GM19395 (cell line): Measurements from ENCODE around the gene GIPR.
"Not testable (repeated sequence)": the region's sequence is repeated elsewhere in the genome, so short reads cannot be mapped to it uniquely, and the experiment has no call there.

Experiments
- ATAC-seq: cut with Tn5 transposase; IDR thresholded peaks from one replicate; pipeline ENCODE4 v1.9.1; 2021; ENCODE audit warnings: mild to moderate bottlenecking, moderate library complexity; ENCODE audit not compliant: unreplicated experiment

GIPR gene, protein sequence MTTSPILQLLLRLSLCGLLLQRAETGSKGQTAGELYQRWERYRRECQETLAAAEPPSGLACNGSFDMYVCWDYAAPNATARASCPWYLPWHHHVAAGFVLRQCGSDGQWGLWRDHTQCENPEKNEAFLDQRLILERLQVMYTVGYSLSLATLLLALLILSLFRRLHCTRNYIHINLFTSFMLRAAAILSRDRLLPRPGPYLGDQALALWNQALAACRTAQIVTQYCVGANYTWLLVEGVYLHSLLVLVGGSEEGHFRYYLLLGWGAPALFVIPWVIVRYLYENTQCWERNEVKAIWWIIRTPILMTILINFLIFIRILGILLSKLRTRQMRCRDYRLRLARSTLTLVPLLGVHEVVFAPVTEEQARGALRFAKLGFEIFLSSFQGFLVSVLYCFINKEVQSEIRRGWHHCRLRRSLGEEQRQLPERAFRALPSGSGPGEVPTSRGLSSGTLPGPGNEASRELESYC

GRCh38 chr19:45667620-45668341 lies at the start of gene GIPR:
Gene GIPR (plus strand): TSS chr19:45668221. CDS start chr19:45669521, 1,300 bp downstream.
- no peak for ATAC-seq

- ATAC-seq = no peak
These were observed 46.6 kb upstream of the GIPR start for GRCh38 chr19:45621389-45621788.

DNA sequence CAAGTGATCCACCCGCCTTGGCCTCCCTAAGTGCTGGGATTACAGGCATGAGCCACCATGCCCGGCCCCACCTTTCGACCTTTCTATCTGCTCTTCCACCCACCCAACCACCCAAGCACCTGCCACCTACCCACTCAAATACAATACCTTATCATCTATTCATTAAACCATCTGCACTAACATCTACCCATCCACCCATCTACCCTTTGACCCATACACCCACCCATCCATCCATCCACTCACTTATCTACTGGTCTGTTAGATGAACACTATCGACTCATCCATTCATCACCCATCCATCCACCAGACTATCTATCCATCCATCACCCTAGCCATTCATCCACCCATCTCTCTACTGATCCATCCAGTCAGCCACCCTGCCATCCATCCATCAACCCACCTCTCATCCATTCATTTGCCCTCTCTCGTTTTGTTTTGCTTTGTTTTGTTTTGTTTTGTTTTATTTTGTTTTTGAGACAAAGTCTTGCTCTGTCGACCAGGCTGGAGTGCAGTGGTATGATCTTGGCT lies 46.0 kb upstream of the GIPR start:
- ATAC-seq = no peak

DNA sequence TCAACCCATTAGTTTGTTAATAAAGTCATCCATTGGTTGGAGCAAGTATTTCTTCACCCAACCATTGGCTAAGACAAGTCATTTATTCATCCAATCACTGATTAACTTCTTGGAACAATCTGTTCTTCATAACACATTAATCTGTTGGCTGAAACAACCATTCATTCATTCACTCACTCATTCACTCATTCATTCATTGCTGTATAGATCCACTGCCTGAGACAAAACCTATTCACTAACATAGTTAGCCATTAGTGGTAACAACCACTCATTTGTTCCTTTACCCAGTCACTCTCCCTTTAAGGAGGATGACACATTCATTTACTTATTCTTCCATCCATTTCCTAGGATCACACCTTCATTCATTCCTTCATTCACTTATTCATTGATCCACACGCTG lies 44.0 kb upstream of the GIPR start:
- no peak for ATAC-seq

GRCh38 chr19:45628219-45628618 lies 39.8 kb upstream of the GIPR start:
- not testable (repeated sequence) for ATAC-seq

GRCh38 chr19:45629704-45630103 lies 38.3 kb upstream of the GIPR start:
- no peak for ATAC-seq

DNA sequence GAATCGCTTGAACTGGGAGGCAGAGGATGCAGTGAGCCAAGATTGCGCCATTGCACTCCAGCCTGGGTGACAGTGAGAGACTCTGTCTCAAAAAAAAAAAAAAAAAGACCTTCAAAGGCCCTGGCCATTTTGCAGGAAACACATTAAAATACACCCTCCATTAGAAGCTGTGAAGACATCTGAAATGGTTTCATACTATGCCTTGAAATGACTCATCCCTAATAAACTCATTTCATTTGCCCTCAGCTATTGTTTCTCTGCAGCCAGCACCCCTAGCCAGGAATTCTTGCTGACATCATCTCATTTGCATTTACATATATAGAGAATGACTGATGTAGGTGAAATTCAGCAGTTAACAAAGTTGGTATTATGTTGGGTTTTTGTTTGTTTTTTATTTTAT lies 37.6 kb upstream of the GIPR start:
- no peak for ATAC-seq

DNA sequence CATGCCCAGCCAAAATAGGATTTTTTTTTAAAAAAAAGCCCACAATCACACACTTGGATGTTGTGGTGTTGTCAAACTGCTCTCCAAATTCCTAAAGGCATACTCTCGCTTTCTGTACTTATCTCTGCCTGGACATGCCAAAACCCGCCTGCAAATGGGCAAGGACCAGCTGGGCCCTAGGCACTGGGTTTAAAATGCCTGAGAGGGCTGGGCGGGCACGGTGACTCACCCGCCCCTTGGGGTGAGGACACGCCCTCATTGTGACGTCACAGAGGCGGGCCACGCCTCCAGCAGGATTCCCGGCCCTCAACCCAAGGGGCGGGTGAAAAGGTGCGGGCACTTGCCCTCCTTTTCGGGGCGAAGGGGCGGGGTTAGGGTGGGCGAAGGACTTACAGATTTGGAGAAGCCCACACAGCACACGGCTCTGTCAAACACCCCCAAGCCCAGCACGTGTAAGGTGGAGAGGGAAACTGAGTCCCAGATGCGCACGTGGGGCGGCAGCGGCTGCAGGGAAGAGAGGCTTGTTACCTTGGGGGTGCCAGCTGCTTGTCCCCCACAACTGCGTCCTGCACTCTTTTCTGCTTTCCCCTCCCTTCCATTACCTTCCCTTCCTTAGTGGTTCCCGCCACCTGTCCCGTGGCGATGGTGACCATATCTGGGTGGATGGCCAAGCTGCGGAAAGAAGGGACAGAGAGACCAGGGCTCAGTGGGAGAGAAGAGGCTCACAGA lies 35.4 kb upstream of the GIPR start:
- ATAC-seq = no peak

DNA sequence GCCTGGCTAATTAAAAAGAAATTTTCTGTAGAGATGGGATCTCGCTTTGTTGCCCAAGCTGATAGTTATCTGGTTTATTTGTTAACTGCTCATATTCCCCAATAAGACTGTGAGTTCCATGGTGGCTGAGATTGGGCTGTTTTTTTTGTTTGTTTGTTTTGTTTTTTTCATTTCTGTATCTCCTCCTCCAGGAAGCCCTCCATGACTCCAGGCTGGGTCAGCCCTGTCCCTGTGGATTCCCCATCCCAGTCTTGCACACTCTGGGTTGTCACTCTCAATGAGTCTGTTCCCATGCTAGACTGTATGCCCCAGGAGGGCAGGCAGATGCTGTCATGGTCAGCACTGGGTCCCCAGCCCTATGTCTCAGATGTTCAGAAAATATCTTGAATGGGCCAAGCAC lies 31.7 kb upstream of the GIPR start:
- no peak for ATAC-seq

DNA sequence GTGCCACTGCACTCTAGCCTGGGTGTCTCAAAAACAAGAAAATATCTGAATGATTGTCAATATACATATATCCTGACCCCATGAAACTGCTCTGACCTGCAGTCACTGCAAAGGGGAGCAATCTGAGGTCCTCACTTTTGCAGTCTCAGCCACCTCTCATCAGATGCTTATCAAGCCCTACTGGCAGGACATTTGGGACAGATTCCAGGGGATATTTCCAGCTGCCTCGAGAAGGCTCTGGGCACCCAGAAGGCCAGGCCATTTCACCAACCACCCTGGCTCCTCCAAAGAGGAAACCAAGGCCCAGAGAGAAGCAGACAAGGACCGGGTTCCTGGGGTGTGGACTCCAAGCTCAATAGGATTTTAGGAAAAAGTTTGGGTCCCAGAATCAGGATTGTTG lies 31.1 kb upstream of the GIPR start:
- no peak for ATAC-seq

DNA sequence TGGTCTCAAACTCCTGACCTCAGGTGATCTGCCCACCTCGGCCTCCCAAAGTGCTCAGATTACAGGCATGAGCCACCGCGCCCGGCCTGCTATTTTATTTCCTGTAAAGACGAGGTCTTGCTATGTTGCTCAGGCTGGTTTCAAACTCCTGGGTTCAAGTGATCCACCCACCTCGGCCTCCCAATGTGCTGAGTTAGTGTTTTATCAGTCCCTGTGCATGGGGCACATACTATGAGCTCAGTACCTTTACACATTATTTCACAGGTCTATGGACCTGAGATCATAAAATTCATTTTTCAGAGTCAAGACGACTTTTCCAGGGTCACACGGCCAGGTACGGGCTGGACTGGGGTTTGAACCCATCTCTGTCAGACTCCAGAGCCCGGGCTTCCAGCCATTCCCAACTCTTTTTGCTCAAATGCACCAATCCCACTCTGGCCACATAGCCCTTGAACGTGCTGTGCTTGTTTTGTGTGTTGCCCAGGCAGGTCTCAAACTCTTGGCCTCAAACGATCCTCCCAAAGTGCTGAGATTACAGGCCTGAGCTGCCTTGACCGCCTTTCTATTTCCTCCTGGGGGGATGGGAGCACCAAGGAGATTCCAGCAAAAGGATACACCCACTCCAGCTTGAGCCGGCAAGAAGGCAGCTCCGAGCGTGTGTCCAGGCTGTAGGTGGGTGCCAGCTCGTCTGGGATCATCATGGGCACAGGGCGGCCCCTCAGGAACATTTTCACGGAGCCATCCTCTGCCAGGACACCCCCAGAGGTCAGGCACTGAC lies 29.9 kb upstream of the GIPR start:
- no peak for ATAC-seq

DNA sequence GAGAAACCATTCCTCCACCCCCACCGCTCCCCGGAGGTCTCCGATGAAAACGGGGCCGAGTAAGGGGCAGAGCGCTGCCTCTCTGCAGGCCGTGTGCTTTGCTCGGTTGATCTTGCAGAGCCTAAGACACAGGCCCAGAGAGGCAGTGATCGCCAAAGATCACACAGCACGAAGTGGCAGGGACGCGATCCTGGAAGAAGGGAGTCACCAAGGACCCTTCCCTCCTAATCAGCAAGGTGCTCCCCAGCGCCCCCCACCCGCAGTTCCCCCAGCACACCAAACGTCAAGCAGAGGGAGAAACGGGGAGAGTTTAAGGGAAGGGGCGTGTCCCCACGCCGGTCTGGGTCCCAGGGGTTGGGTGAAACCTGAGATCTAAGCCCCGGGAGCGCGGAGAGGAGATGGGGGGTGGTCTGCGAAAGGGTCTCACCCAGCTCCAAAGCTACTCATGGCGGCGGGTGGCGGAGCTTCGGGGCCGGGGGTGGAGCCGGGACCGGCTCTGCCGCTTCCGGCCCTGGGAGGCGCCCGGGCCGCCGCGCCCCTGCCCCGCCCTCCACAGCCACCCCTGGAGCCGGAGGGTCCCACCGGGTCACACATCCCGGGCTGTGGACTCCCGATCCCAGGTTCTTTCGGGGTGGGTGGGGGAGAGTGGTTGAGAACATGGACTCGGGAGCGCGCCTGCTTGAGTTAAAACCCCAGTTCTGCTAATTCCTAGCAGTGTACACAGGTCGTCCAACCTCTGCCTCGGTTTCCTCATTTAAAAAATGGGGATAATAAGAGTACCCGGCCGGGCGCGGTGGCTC lies 28.9 kb upstream of the GIPR start, which contains the start of gene EML2:
Gene EML2 (minus strand): TSS at position 468 of the 800 bp plus-strand sequence. CDS start 21 bp downstream, at position 447.
- no peak for ATAC-seq

DNA sequence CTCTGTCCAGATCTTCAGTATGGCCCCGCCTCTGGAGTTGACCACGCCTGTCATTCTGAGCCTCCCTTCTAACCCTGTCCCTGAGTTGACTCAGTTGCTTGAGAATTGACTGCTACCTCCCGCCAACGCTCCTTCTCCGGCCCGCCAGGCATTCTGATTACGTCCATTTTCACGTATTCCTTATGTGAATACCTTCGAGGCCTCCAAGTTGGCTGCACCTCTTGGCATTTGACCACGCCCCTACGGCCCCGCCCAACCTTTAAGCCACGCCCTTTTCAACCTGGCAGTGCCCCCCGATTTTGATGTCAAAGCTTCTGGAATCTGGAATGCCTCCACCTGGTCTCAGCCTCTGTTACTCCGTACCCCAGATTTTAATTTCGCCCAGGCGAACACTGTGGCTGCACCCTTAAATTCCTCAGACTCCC lies 27.2 kb upstream of the GIPR start:
- ATAC-seq = no peak

DNA sequence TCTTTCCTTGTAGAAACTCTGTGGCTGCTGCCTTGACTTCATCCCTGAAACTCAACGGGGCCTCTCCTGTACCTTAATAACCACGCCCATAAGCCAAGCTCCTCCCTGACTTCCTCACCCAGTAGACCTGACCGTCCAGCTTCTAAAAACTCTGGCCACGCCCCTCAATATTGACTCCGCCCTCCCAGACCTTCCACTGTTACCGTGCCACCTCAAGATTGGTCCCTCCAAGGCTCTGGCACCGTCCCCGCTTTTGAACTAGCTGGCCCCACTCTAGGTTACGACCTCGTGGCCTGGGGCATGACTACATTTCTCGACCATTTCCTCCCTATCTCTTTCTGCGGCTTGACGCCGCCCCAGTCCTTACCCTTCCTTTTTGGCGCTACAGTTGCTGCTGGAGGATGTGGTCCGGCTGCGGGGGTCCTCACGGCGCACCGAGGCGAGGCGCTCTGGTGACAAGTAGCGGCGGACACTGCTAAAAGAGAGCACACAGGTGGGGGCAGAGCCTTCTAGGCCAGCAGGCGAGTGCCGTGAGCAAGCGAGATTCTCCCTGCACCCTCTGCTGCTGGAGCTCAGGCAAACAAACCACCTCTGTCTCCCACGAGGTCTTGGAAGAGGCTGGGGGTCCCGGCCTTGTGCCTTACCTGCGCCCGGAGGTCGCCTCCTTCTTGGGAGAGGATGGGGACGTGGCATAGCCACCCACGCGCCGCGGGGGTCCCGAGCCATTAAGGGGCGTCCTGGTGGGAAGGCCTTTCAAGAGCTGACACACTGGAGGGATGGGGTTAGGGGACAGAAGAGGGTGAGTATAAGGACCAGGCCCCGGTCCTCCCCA lies 26.5 kb upstream of the GIPR start:
- peak; percentile 47 for ATAC-seq

- ATAC-seq = peak; percentile 29
These were observed 24.7 kb upstream of the GIPR start for GRCh38 chr19:45643024-45643926.

DNA sequence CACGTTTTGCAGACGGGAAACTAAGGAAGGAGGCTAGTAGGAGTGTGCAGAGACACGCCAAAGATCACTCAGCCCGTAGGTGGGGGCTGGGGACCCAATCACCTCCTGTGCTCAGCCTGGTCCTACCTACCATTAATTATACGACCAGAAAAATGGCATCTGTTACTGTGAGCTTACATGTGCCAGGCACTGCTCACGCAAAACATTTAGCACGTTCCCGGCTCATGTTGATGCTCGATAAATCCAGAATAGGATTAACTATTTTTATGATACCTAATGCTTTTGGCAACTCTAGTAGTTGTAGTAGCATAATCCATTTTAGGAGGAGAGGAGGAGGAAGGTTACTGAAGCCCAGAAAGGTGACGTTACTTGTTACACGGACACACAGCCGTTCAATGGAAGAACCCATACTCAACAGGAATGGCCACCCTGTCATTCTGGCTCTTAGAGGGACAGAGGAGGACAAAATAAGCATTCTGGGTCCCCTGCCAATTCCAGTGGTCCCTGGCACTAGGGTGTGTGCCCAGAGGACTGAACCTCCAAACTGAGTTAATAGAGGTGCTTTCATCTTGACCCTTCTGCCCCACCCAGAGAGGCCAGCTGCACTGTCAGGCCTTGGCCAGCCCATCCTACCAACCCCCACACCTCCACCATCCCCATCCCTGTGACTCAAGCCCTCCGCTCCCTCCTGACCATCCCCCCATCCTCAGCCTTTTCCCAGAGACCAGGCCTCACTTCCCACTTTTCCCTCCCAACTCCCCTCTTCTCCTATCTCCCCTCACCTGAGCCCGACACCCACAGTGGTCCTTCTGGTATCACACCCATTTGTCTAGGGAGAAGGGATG lies 23.9 kb upstream of the GIPR start:
- no peak for ATAC-seq
